Keratinocyte (primary cell): ENCODE data around the gene ELAVL1.

Experiments
- CTCF ChIP-seq, 3 experiments: IDR thresholded peaks in 1 of 3; conservative IDR thresholded peaks in 1 of 3; optimal IDR thresholded peaks in 1 of 3; 2 replicates in 2 of 3; 3 replicates in 1 of 3; pipeline versions ENCODE3 to v1.5.1; 2011; ENCODE audit warnings: low read length in 3 of 3, mild to moderate bottlenecking in 3 of 3, moderate library complexity in 2 of 3, control low read depth in 1 of 3, inconsistent platforms in 1 of 3; ENCODE audit not compliant: insufficient read depth in 2 of 3; ENCODE audit errors: extremely low read depth in 1 of 3
- EZH2 ChIP-seq: IDR thresholded peaks from one replicate; pipeline ENCODE4 v1.6.1; 2012; ENCODE audit warnings: inconsistent platforms, mild to moderate bottlenecking, low read length, moderate library complexity

- TF ChIP-seq CTCF (optimal IDR thresholded peaks at IDR 0.05 in 1 of 3, IDR thresholded peaks at IDR 0.05 in 1 of 3, conservative IDR thresholded peaks at IDR 0.05 in 1 of 3; ENCODE audit: extremely low read depth in 1 of 3, insufficient read depth in 2 of 3, low read length in 3 of 3) (peak in 1 of 3 experiments; percentile 14), EZH2 (no peak)
Observed at GRCh38 chr19:8017808-8018207, 12.4 kb upstream of the ELAVL1 start.
